IPS-20b (cell line): ENCODE results near the gene PZP.
"Not testable (repeated sequence)": the region's sequence is repeated elsewhere in the genome, so short reads cannot be mapped to it uniquely, and the experiment has no call there.

Experiments
- H3K27ac ChIP-seq: one replicate; pipeline ENCODE4 v1.5.1; 2013; ENCODE audit warnings: low read length
- H3K27me3 ChIP-seq: 2 replicates; pipeline ENCODE4 v1.6.1; 2013; ENCODE audit warnings: mild to moderate bottlenecking, low read length, inconsistent platforms; ENCODE audit not compliant: insufficient read depth
- H3K36me3 ChIP-seq: 2 replicates; pipeline ENCODE4 v1.6.1; 2013; ENCODE audit warnings: low read depth, mild to moderate bottlenecking, inconsistent platforms, low read length, moderate library complexity; ENCODE audit not compliant: insufficient read depth
- H3K4me1 ChIP-seq: 2 replicates; pipeline ENCODE4 v1.6.1; 2013; ENCODE audit warnings: mild to moderate bottlenecking, control low read depth, inconsistent platforms, low read length, moderate library complexity; ENCODE audit not compliant: insufficient read depth
- H3K4me3 ChIP-seq: 2 replicates; pipeline ENCODE4 v1.5.1; 2013; ENCODE audit warnings: mild to moderate bottlenecking, low read length, inconsistent platforms
- H3K9ac ChIP-seq: 2 replicates; pipeline ENCODE4 v1.6.1; 2013; ENCODE audit warnings: low read depth, mild to moderate bottlenecking, inconsistent platforms, low read length, moderate library complexity
- H3K9me3 ChIP-seq: 2 replicates; pipeline ENCODE4 v1.6.1; 2013; ENCODE audit warnings: mild to moderate bottlenecking, low read depth, low read length, inconsistent platforms; ENCODE audit not compliant: insufficient read depth

The PZP gene

GRCh38 chr12:9139588-9140290 lies 68.5 kb downstream of the PZP start:
- H3K9me3 ChIP-seq = peaks cover 52% of the 10 kb centered on the region
- H3K4me1 ChIP-seq, H3K36me3 ChIP-seq, H3K27me3 ChIP-seq, H3K9ac ChIP-seq, H3K4me3 ChIP-seq, H3K27ac ChIP-seq: not testable (repeated sequence)

DNA sequence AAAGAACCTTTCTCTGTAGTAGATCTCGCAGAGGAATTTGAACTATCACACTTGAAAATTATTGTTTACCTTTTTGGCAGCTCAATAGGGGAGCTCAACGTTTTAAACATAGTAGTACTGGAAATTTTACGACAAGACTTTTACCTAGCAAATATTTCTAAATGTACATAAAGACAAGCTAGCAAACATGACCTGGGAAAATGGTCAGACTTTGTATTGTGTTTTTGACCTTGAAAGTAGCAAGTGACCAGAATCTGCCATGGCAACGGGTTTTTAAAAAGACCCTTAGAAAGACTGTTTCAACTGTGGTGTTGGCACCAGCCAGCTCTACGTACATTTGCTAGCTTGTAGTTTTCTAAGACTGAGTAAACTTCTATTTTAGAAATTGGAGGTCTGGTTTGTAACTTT lies 72.3 kb downstream of the PZP start:
- H3K9ac ChIP-seq = no peak overlapping the region
- no peaks in the 10 kb centered on the region for H3K27me3 ChIP-seq
- H3K4me1 ChIP-seq = no peaks in the 10 kb centered on the region
- peaks cover 22% of the 10 kb centered on the region; the same call in 1 of the 2 replicates for H3K9me3 ChIP-seq
- H3K36me3 ChIP-seq = no peaks in the 10 kb centered on the region
- H3K27ac ChIP-seq = no peak overlapping the region
- no peak overlapping the region for H3K4me3 ChIP-seq

GRCh38 chr12:9134981-9135628 lies 73.1 kb downstream of the PZP start:
- H3K9ac ChIP-seq = no peak overlapping the region
- H3K36me3 ChIP-seq = no peaks in the 10 kb centered on the region
- no peaks in the 10 kb centered on the region for H3K27me3 ChIP-seq
- no peak overlapping the region for H3K27ac ChIP-seq
- peaks cover 14% of the 10 kb centered on the region; the same call in 1 of the 2 replicates for H3K9me3 ChIP-seq
- no peak overlapping the region for H3K4me3 ChIP-seq
- H3K4me1 ChIP-seq = no peaks in the 10 kb centered on the region

DNA sequence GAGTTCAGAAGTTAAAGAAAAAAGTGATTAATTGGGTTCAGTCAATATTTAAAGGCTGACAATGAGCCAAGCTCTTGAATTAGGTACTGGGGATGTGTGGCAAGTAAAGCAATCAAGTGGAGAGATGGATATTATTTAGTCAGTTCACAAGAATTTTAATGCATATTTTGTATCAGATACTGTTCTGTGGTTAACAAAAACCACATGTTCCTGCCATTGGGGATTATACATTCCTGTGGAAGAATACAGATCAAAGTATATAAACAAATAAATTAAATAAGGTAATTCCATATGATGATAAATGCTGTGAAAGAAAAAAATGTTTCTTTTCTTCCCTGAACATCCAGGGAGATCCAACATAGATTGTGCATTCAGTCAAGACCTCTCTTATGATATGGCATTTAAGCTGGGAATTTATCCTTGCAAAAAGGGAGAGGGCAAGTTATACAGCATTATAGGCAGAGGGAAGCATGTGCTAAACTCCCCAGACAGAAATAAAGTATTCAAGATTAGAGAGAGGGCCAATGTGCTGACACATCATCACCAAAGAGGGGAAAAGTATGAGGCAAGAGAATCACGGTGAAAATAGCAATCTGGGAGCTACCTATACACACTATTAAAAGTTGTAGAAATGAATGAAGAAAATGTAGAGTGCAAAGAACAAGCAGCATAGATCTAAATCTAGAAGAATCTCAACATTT lies 74.8 kb downstream of the PZP start:
- no peak overlapping the region for H3K27ac ChIP-seq
- no peaks in the 10 kb centered on the region for H3K4me1 ChIP-seq
- H3K9ac ChIP-seq = no peak overlapping the region
- H3K27me3 ChIP-seq = no peaks in the 10 kb centered on the region
- H3K4me3 ChIP-seq = no peak overlapping the region
- no peaks in the 10 kb centered on the region for H3K9me3 ChIP-seq
- H3K36me3 ChIP-seq = no peaks in the 10 kb centered on the region

DNA sequence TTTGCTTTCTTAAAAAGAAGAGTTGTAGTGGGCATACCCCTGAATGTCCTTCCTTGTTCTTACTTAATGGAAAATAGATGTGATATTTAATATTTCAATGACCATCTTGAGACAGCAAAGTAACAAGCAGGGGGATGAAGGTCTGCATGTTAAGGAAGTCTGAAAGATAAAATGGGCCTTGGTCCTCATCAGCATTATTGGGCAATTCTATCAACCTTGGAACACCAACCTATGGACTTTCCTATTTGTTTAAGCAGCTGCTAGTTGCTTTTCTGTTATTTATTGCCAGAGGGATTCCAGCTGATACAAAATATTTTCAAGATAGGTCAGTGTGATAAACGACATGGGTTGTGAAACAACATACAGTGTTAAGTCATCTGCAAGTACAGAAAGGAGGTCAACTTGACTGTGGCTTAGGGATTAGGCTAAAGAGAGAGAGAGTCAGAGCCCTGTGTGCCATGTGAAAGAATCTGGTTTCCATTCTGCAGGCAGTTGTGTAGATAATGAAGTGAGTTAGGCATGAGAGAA lies 76.1 kb downstream of the PZP start:
- H3K9ac ChIP-seq = no peak overlapping the region
- no peaks in the 10 kb centered on the region for H3K27me3 ChIP-seq
- no peak overlapping the region for H3K27ac ChIP-seq
- no peaks in the 10 kb centered on the region for H3K9me3 ChIP-seq
- H3K36me3 ChIP-seq = no peaks in the 10 kb centered on the region
- no peaks in the 10 kb centered on the region for H3K4me1 ChIP-seq
- no peak overlapping the region for H3K4me3 ChIP-seq

GRCh38 chr12:9130244-9130643 lies 78.0 kb downstream of the PZP start:
- no peaks in the 10 kb centered on the region for H3K9me3 ChIP-seq
- no peaks in the 10 kb centered on the region for H3K36me3 ChIP-seq
- no peaks in the 10 kb centered on the region for H3K4me1 ChIP-seq
- no peak overlapping the region for H3K4me3 ChIP-seq
- H3K9ac ChIP-seq = no peak overlapping the region
- no peak overlapping the region for H3K27ac ChIP-seq
- H3K27me3 ChIP-seq = no peaks in the 10 kb centered on the region

- H3K27ac ChIP-seq = no peak overlapping the region
- no peaks in the 10 kb centered on the region for H3K9me3 ChIP-seq
- no peak overlapping the region for H3K9ac ChIP-seq
- H3K4me3 ChIP-seq = no peak overlapping the region
- H3K4me1 ChIP-seq = no peaks in the 10 kb centered on the region
- no peaks in the 10 kb centered on the region for H3K36me3 ChIP-seq
- no peaks in the 10 kb centered on the region for H3K27me3 ChIP-seq
Measured at GRCh38 chr12:9127936-9128663, 80.1 kb downstream of the PZP start.

DNA sequence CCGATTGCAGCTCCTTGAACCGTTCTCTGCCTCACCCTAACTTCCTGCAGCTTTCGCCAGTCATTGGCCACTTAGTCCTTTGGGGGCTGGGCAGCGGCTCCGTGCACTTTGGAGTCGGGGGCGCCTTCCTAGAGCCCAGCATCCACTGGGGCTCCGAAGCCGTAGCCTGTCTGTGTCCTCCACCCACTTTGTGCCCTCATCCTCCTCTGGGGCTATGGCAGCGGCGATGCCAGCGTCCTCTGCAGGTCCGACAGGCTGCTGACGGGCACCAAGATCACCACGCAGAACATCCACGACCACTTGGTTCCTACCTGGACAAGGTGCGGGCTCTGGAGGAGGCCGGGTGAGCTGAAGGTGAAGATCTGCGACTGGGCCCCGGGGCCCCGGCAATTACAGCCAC lies 80.7 kb downstream of the PZP start:
- no peak overlapping the region for H3K9ac ChIP-seq
- H3K27ac ChIP-seq = no peak overlapping the region
- H3K4me1 ChIP-seq = no peaks in the 10 kb centered on the region

DNA sequence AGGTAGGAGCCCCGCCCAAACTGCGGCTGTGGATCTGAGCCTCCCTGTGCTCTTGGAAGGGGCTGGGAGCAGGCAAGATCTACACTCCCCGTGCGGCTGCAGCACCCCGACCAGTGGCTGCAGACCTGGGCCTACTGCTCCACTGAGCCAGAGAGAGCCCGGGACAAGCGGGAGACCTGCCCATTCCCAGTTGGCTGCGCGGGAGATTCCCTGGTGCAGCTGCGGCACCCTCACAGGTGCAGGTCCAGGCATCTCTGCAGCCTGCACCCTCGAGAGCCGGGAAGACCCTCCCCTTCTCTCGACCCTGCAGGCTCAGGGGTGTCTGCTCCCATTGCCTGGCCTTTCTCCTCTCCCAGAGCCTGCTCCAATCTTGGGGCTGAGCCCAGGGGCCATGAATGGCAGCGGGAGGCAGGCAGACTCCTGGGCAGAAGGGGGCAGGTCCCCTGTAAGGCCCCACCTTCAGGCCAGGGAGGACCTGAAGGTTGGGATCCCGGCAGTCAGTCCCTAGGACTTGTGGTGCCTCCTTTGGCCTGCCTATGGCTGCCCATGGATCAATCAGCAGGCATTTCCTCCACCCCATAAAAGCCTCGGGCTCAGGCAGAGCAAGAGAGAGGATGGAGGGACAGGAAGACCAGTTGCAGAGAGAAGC lies 83.7 kb downstream of the PZP start:
- Histone ChIP-seq H3K36me3 (no peaks in the 10 kb centered on the region), H3K9ac (no peak overlapping the region), H3K4me3 (no peak overlapping the region), H3K9me3 (no peaks in the 10 kb centered on the region), H3K4me1 (no peaks in the 10 kb centered on the region), H3K27ac (no peak overlapping the region), H3K27me3 (no peaks in the 10 kb centered on the region)

More for the DNA sequence above, 80.7 kb downstream of the PZP start:
- no peaks in the 10 kb centered on the region for H3K27me3 ChIP-seq
- H3K4me3 ChIP-seq = no peak overlapping the region
- no peaks in the 10 kb centered on the region for H3K9me3 ChIP-seq
- H3K36me3 ChIP-seq = no peaks in the 10 kb centered on the region

- Histone ChIP-seq H3K36me3 (no peaks in the 10 kb centered on the region), H3K4me1 (no peaks in the 10 kb centered on the region), H3K27ac (no peak overlapping the region), H3K9ac (no peak overlapping the region), H3K9me3 (no peaks in the 10 kb centered on the region), H3K27me3 (no peaks in the 10 kb centered on the region), H3K4me3 (no peak overlapping the region)
Measured at GRCh38 chr12:9123781-9124382, 84.3 kb downstream of the PZP start.
